Smooth muscle cell (in vitro differentiated cells): ENCODE measurements around the gene RHBDL2. TPM values are rescaled to one million over a fixed set of nuclear protein-coding genes. Genes with fewer than 3 reads are reported as not detected.
A peak's percentile ranks its signal among the peaks of the same experiment; 100 is the strongest.

Source experiments
- DNase-seq: peaks from one replicate; lab custom pipeline; 2025; ENCODE audit not compliant: unreplicated experiment; lab: John Stamatoyannopoulos, UW
- H2AFZ ChIP-seq: fragments of 200-600 bp; sonication (generic); 2 replicates; pipeline ENCODE4 v1.6.0; 2016; ENCODE audit warnings: antibody characterized with exemption, low read depth, mild to moderate bottlenecking
- H3F3A ChIP-seq: fragments of 200-600 bp; sonication (generic); 2 replicates; pipeline ENCODE4 v1.6.0; 2017; ENCODE audit warnings: antibody characterized with exemption, low read depth
- H3K27ac ChIP-seq: fragments of 200-600 bp; sonication (generic); 2 replicates; pipeline ENCODE4 v1.5.1; 2016; ENCODE audit warnings: low read depth, mild to moderate bottlenecking
- H3K27me3 ChIP-seq: fragments of 200-600 bp; sonication (generic); 2 replicates; pipeline ENCODE4 v1.6.1; 2016; ENCODE audit warnings: low read depth, mild to moderate bottlenecking
- H3K36me3 ChIP-seq: fragments of 200-600 bp; sonication (generic); 2 replicates; pipeline ENCODE4 v1.5.1; 2016; ENCODE audit warnings: low read depth
- H3K4me1 ChIP-seq: fragments of 200-600 bp; sonication (generic); 2 replicates; pipeline ENCODE4 v1.5.1; 2016; ENCODE audit warnings: low read depth
- H3K4me2 ChIP-seq: fragments of 200-600 bp; sonication (generic); 2 replicates; pipeline ENCODE4 v1.6.0; 2016; ENCODE audit warnings: mild to moderate bottlenecking
- H3K4me3 ChIP-seq: fragments of 200-600 bp; sonication (generic); 2 replicates; pipeline ENCODE4 v1.5.1; 2016; ENCODE audit warnings: mild to moderate bottlenecking
- H3K79me2 ChIP-seq: fragments of 200-600 bp; sonication (generic); 2 replicates; pipeline ENCODE4 v1.6.0; 2016; ENCODE audit warnings: low read depth, mild to moderate bottlenecking
- H3K9ac ChIP-seq: fragments of 200-600 bp; sonication (generic); 2 replicates; pipeline ENCODE4 v1.6.0; 2016; ENCODE audit warnings: low read depth
- H3K9me3 ChIP-seq: fragments of 200-600 bp; sonication (generic); replicated peaks from 2 replicates; pipeline ENCODE4 v1.5.1; 2016; ENCODE audit warnings: low read depth
- H4K20me1 ChIP-seq: fragments of 200-600 bp; sonication (generic); 2 replicates; pipeline ENCODE4 v1.6.0; 2016; ENCODE audit warnings: low read depth
- WGBS: methylation state at CpG from one replicate; pipeline ENCODE4 v1.1.7; 2016; ENCODE audit warnings: low lambda C conversion rate; 5-methylcytosine and 5-hydroxymethylcytosine counted together
- polyA plus RNA-seq: library from polyadenylated mRNA; unstranded; fragments of >200 nt; fragmentation: Nextera tagmentation; extraction: Ambion mirVana; gene quantifications from 2 replicates; pipeline ENCODE4 v1.2.1, GENCODE V29; 2016
- total RNA-seq: library from RNA; depleted of rRNA; stranded (reverse); fragments of >200 nt; gene quantifications from 2 replicates; pipeline ENCODE4 v1.2.3, GENCODE V29; 2014
- TF ChIP-seq, protein P1 (sequence below): fragments of 200-600 bp; sonication (generic); IDR thresholded peaks from 2 replicates; pipeline ENCODE4 v1.5.1; 2017; ENCODE audit warnings: borderline replicate concordance, mild to moderate bottlenecking, antibody characterized with exemption; ENCODE audit not compliant: insufficient read depth, poor library complexity, severe bottlenecking

The RHBDL2 gene
- total and polyA plus RNA-seq, 2 experiments from 2014 or later, result not detected

DNA sequence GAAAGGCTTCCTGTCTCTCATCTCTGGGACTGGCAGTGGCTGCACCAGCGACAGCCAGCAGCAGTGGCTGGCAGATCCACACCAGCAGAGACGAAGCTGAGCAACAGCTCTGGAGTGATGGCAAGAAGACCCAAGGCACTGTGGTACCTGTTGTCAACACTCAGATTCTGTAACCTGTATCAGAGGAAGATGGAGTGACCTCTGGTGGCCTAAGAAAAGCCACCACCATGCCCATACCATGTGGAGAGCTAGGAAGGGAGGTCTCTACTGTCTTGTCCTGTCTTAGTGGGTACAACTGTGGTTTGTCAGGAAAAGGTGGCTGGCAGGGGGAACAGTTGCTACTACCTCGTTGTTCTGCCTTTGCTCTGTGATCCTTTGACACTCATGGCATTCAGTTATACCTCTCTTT is 22.5 kb upstream of the RHBDL2 start:
- Histone ChIP-seq H3K9ac (no peak overlapping the region), H3K4me2 (no peak overlapping the region), H3K79me2 (no peaks in the 10 kb centered on the region), H3K36me3 (no peaks in the 10 kb centered on the region), H2AFZ (no peak overlapping the region), H3F3A (no peaks in the 10 kb centered on the region), H3K4me1 (no peaks in the 10 kb centered on the region), H4K20me1 (no peaks in the 10 kb centered on the region), H3K9me3 (no peaks in the 10 kb centered on the region), H3K27me3 (no peaks in the 10 kb centered on the region), H3K4me3 (no peak overlapping the region), H3K27ac (no peak overlapping the region)
- no peak for DNase-seq
- 85% methylated on average over 3 of the region's 3 CpGs for WGBS
- TF ChIP-seq, protein P1, sequence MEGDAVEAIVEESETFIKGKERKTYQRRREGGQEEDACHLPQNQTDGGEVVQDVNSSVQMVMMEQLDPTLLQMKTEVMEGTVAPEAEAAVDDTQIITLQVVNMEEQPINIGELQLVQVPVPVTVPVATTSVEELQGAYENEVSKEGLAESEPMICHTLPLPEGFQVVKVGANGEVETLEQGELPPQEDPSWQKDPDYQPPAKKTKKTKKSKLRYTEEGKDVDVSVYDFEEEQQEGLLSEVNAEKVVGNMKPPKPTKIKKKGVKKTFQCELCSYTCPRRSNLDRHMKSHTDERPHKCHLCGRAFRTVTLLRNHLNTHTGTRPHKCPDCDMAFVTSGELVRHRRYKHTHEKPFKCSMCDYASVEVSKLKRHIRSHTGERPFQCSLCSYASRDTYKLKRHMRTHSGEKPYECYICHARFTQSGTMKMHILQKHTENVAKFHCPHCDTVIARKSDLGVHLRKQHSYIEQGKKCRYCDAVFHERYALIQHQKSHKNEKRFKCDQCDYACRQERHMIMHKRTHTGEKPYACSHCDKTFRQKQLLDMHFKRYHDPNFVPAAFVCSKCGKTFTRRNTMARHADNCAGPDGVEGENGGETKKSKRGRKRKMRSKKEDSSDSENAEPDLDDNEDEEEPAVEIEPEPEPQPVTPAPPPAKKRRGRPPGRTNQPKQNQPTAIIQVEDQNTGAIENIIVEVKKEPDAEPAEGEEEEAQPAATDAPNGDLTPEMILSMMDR, result no peak

DNA sequence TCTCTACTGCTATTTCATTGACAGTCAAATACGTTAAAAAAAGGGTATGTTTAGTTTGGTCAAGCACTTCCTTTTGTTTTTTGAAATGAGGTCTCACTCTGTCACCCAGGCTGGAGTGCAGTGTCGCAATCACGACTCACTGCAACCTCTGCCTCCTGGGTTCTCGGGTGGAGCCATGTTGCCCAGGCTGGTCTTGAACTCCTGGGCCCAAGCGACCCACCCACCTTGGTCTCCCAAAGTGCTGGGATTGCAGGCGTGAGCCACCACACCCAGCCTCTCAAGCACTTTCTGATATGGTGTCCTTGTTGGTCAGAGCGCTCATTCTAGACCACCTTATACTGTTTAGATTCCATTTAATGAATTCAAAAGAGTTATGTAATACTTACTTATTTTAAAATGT is 20.9 kb upstream of the RHBDL2 start:
- no peaks in the 10 kb centered on the region for H3K4me1 ChIP-seq
- 85% methylated on average over 7 of the region's 7 CpGs for WGBS
- H3K9ac ChIP-seq, result no peak overlapping the region
- H3K4me2 ChIP-seq, result no peak overlapping the region
- no peak for DNase-seq
- no peaks in the 10 kb centered on the region for H3K9me3 ChIP-seq
- H3K27me3 ChIP-seq, result no peaks in the 10 kb centered on the region
- TF ChIP-seq, protein P1, result no peak
- H3K36me3 ChIP-seq, result no peaks in the 10 kb centered on the region
- no peaks in the 10 kb centered on the region for H3K79me2 ChIP-seq
- no peak overlapping the region for H3K27ac ChIP-seq
- H3K4me3 ChIP-seq, result no peak overlapping the region
- no peaks in the 10 kb centered on the region for H3F3A ChIP-seq
- no peak overlapping the region for H2AFZ ChIP-seq
- H4K20me1 ChIP-seq, result no peaks in the 10 kb centered on the region

DNA sequence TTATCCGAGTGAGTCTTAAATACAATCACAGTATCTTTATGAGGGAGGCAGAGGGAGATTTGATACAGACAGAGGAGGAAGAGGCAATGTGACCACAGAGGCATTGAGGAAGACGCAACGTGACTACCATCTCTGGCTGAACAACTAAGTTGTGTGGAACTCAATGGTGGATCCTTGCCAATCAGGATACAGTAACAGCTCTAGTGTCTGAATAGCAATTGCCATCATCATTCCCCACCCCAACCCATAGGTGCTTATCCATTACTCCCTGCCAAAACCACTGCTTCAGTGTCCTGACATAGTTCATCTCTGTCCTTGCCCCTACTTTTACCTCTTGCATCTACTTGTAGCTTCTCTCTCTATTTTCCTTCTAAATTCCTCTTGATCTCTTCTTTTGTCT is 20.5 kb upstream of the RHBDL2 start:
- Histone ChIP-seq H3K9ac (no peak overlapping the region), H4K20me1 (no peaks in the 10 kb centered on the region), H2AFZ (no peak overlapping the region), H3F3A (no peaks in the 10 kb centered on the region), H3K27me3 (no peaks in the 10 kb centered on the region), H3K79me2 (no peaks in the 10 kb centered on the region), H3K9me3 (no peaks in the 10 kb centered on the region), H3K27ac (no peak overlapping the region), H3K4me3 (no peak overlapping the region), H3K4me2 (no peak overlapping the region), H3K4me1 (no peaks in the 10 kb centered on the region), H3K36me3 (no peaks in the 10 kb centered on the region)
- TF ChIP-seq, protein P1, result no peak
- WGBS, result 72% methylated on average over 3 of the region's 3 CpGs
- no peak for DNase-seq

DNA sequence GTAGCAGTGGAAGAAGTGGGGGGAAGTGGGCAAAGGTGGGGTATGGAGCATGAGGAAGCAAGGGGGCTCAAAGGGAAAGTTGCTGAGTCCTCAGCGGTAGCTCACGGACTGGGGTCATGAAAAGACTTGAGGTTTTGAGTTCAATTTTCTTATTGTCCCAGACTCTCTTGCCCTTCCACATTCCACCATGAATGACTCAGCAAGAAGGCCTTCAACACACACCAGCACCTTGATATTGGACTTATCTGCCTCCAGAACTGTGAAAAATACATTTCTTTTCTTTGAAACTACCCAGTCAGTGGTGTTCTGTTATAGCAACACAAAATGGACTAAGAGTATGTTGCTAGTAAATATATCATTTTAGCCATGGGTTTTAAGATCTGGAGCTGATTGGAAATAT is 17.3 kb upstream of the RHBDL2 start:
- Histone ChIP-seq H3K79me2 (no peaks in the 10 kb centered on the region), H3K9ac (peak overlapping the region; percentile 39), H3F3A (no peaks in the 10 kb centered on the region), H2AFZ (no peak overlapping the region), H4K20me1 (no peaks in the 10 kb centered on the region), H3K9me3 (no peaks in the 10 kb centered on the region), H3K4me2 (peak overlapping the region; percentile 6), H3K4me3 (no peak overlapping the region), H3K27me3 (no peaks in the 10 kb centered on the region), H3K27ac (peak overlapping the region; percentile 69), H3K36me3 (no peaks in the 10 kb centered on the region), H3K4me1 (no peaks in the 10 kb centered on the region)
- no peak for DNase-seq
- TF ChIP-seq, protein P1, result no peak
- WGBS, result 74% methylated on average over 2 of the region's 2 CpGs
